GM21786 (cell line): Measurements from ENCODE around the gene SPDYE2B.
"Not testable (repeated sequence)": the region's sequence is repeated elsewhere in the genome, so short reads cannot be mapped to it uniquely, and the experiment has no call there.

Experiments used
- ATAC-seq: cut with Tn5 transposase; IDR thresholded peaks from one replicate; pipeline ENCODE4 v1.9.1; 2021; ENCODE audit not compliant: unreplicated experiment

SPDYE2B gene

GRCh38 chr7:102638848-102639247 is 11.3 kb upstream of the SPDYE2B start:
- ATAC-seq, result peak; percentile 1

GRCh38 chr7:102642691-102643090 is 7.4 kb upstream of the SPDYE2B start, which contains the start of gene UPK3BL1:
TSS of gene UPK3BL1 (minus strand) at chr7:102642791. CDS start at chr7:102642741, 50 bp downstream.
- not testable (repeated sequence) for ATAC-seq

GRCh38 chr7:102643404-102643803 is 6.7 kb upstream of the SPDYE2B start:
- not testable (repeated sequence) for ATAC-seq

- ATAC-seq, result not testable (repeated sequence)
Measured at GRCh38 chr7:102647813-102648212, 2.3 kb upstream of the SPDYE2B start.

GRCh38 chr7:102664765-102665164 is 14.6 kb downstream of the SPDYE2B start:
- not testable (repeated sequence) for ATAC-seq

- ATAC-seq, result not testable (repeated sequence)
Measured at GRCh38 chr7:102666850-102667249, 16.7 kb downstream of the SPDYE2B start.

GRCh38 chr7:102667523-102667922 is 17.4 kb downstream of the SPDYE2B start:
- not testable (repeated sequence) for ATAC-seq

- ATAC-seq, result peak; percentile 72
Measured at GRCh38 chr7:102671166-102671955, 21.2 kb downstream of the SPDYE2B start, which contains the start of gene POLR2J2. TSS of gene POLR2J2 (minus strand) at chr7:102671663. CDS start at chr7:102671601, 62 bp downstream.

GRCh38 chr7:102671956-102672307 is 21.8 kb downstream of the SPDYE2B start:
- ATAC-seq, result peak; percentile 32

GRCh38 chr7:102673447-102674067 is 23.4 kb downstream of the SPDYE2B start:
- not testable (repeated sequence) for ATAC-seq

- not testable (repeated sequence) for ATAC-seq
Measured at GRCh38 chr7:102675545-102675944, 25.4 kb downstream of the SPDYE2B start.

GRCh38 chr7:102680780-102681179 is 30.7 kb downstream of the SPDYE2B start:
- ATAC-seq, result not testable (repeated sequence)

- ATAC-seq, result not testable (repeated sequence)
Measured at GRCh38 chr7:102682560-102682959, 32.4 kb downstream of the SPDYE2B start.

- peak; percentile 80 for ATAC-seq
Measured at GRCh38 chr7:102688299-102689036, 38.3 kb downstream of the SPDYE2B start.

GRCh38 chr7:102689436-102690282 is 39.5 kb downstream of the SPDYE2B start:
- peak; percentile 54 for ATAC-seq

GRCh38 chr7:102690602-102691001 is 40.5 kb downstream of the SPDYE2B start:
- ATAC-seq, result not testable (repeated sequence)

- not testable (repeated sequence) for ATAC-seq
Measured at GRCh38 chr7:102694008-102694407, 43.9 kb downstream of the SPDYE2B start.

- ATAC-seq, result peak; percentile 83
Measured at GRCh38 chr7:102695033-102695552, 45.0 kb downstream of the SPDYE2B start.

GRCh38 chr7:102696009-102696408 is 45.9 kb downstream of the SPDYE2B start:
- ATAC-seq, result not testable (repeated sequence)
